Fibroblast of skin of right biceps (primary cell): Measurements from ENCODE around the gene CXXC1.
"Not testable (repeated sequence)": the region's sequence is repeated elsewhere in the genome, so short reads cannot be mapped to it uniquely, and the experiment has no call there.

ENCODE experiments used
- DNase-seq: peaks from one replicate; pipeline ENCODE4 v3.0.0-alpha.2; 2013

CXXC1 gene

DNA sequence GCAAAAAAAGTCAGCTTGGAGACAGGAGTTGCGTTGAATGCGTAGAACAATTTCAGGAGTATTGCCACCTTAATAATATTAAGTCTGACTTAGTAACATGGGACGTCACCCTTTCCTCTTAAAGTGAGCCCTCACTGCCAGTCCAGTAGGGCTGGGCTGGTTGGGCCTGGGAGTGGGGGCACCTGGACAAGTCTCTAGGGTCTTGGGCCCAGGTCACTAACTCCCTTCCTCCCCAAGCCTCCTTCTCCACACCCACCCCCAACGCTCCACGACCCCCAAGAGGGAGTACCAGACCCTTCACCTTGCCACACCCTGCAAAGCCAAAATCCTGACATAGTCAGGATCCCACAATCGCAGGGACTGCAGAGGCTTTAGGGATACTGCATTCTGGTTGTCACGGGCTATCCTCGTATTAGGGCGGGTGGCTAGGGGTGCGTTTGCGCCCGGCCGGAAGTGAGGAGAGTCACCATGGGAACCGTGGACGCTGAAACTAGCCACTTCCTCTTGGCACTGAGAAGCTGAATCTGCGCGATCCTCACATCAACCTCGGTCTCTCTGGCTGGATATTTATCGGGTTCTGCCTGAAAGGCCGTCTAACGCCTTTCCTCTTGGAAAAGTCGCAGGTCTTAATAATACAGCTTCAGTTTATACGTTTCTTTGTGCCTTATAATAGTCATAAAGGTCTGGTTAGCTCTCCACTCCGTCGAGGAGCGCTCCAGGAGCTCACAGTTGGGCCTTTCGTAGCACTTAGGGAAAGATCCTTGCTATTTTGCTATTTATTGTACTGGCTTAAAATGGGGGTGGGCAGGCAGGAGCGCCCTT lies 10.3 kb upstream of the CXXC1 start:
- peak; percentile 71 for DNase-seq

DNA sequence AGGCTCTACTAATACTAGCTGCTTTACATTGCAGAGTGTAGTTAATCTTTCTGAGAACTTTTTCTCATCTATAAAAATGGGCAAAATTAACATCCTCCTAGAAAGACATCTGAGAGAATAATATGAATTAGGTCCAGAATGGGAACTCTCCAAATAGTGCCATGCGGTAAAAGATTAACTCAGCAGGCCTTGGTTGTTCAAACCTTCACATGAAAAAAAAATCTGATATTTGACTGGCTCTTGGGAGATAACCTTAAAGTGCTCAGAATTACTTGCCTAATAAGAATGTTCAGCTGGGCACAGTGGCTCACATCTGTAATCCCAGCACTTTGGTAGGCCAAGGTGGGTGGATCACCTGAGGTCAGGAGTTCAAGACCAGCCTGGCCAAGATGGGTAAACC lies 5.5 kb upstream of the CXXC1 start:
- no peak for DNase-seq

DNA sequence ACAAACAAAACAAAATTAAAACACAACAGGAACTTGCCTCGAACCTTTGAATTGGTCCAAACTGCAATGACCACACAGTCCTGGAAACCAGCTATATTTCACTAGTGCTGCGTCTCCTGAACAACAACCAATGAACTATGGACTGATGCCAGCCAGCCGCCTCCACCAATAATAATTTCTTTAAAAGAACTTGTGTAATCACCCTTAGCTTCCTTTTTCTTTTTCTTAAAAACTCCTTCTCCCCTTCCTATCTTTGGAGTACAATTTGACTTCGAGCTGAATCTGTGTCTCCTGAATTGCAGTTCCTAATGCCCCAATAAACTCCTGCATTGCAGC lies 1.6 kb upstream of the CXXC1 start:
- DNase-seq, result no peak

DNA sequence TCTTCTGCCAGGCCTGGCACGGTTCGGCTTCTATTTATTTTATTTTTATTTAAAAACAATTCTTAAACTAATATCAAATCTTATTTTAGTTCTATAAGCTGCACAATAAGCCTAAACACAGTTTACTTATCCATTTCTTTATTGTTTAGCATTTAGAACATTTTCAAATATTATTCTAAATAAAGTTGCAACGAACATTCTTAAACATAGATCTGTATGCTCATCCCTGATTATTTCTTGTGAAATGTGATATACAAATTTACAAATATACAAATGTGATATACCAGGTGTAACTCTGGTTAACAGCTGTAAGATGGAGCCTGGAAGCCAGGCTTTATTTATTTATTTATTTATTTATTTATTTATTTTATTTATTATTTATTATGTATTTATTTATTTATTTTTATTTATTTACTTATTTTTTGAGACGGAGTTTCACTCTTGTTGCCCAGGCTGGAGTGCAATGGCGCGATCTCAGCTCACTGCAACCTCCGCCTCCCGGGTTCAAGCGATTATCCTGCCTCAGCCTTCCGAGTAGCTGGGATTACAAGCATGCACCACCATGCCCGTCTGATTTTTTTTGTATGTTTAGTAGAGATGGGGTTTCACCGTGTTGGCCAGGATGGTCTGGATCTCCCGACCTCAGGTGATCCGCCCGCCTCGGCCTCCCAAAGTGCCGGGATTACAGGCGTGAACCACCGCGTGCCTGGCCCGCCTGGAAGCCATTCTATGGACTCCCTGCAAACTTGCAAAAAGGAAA lies 1.0 kb upstream of the CXXC1 start:
- DNase-seq, result not testable (repeated sequence)

DNA sequence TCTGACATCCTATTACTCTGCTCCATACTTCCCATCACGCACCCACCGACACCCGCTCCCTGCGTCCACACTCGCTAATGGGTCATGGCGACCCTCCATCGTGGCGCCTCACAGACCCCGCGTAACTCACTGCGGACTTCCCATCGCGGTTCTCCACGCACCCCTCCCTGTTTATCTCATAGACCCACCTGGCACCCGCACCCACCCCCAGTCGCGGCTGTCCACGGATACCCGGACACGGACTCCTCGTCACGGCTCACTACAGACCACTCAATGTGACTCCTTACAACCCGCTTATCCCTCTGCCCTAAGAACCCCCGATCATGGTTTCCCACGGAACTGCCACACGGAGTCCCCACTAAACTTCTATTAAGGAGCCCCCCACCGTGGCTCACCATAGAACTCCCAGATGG lies 458 bp downstream of the CXXC1 start:
- no peak for DNase-seq

DNA sequence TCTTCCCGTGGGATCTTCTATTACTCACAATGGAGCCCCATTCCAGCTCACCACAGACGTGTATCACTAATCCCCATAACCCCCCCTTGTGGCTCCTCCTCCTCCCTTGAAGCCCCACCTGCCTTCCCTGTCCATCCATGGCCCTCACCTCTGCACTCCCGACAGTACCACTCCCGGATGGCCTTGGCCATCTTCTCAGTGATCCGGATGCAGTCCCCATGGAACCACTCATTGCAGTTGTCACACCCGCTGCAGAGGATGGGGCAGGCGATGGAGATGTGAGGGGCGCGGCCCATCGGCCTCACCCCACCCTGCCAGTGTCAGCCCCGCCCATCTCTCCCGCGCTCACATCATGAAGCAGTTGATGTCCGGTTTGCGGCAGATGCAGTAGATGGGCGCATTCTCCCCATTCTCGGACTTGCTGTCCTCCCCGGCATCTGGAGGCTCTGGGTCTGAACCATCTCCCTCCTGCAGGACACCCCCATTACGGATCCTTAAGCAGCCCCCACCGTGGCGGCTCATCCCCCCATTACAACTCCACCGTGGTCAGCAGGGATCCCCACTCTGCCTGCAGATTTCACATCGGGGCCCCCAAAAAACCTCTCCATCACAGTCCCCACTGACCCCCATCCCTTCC lies 983 bp downstream of the CXXC1 start:
- DNase-seq, result peak; percentile 43

DNA sequence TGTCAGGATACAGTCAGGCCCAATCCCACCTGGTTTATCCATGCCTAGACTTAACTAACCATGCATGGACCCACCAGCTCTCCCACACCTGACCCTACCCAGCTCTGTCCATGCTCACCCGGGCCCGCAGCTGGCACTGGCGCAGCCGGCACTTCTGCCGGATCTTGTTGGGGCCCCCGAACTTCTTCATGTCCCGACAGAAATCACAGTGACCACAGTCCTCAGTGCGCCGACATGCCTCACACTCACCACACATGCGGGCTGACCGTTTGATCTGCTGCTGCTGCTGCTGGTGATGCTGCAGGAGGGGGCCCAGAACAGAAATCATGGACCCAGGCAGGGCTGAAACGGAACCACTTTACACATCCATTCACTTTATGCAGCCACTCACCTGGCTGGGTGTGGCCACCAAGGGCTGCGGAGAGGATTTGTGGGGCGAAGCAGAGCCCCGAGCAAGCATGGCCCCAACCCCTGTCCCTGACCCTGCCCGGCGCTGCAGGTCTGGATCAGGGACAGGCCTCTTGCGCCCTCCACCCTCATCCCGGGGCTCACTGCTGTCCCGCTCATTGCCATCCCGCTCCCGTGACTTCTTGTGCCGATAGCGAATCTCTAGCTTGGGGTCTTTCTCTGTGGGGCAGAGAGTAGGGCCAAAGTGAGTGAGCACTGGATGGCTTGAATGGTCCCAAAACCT lies 1.7 kb downstream of the CXXC1 start:
- no peak for DNase-seq

DNA sequence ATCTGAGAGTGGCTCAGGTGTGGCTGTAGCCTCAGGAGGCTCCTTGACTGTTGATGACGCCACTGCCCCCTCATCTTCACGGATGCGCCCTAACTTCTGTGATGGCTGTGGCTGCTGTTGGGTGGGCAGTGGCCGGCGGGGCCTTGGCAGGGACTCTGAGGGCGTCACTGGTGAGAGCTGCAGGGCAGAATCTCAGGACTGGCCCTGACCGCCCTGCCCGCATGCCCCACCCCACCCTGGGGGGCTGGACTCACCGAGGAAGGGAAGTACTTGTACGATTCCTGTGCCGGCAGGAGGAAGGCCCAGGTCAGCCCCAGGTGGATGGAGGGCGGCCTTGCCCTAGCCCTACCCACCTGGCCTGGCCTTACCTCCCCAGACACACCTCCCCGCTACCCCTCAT lies 2.4 kb downstream of the CXXC1 start:
- no peak for DNase-seq

DNA sequence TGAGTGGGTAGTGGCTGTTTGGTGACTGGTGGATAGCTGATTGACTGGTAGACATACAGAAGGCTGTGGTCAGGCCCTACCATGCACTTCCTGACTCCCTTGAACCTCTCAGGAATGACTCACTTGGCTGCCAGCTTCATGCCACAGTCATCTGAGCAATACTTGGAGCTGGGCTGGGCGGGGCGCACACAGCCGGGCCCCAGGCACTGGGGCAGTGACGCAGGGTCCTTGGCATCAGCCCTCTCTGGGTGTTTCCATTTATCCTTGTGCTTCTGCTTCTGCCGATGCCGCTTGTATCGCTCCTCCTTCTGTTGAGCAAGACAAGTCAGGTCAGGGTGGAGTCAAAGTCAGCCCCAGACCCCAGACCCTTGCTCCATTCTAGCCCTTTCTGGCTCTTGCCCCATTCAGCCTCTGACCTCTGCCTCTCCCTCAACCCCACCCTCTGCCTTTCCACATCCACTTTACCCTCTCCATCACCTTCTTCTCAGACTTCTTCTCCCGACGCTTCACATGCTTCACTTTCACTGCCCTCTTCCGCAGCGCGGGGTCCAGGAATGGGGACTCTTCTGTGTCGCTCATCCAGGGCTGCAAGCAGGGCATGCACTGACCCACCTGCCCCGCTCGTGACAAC lies 3.1 kb downstream of the CXXC1 start:
- no peak for DNase-seq

DNA sequence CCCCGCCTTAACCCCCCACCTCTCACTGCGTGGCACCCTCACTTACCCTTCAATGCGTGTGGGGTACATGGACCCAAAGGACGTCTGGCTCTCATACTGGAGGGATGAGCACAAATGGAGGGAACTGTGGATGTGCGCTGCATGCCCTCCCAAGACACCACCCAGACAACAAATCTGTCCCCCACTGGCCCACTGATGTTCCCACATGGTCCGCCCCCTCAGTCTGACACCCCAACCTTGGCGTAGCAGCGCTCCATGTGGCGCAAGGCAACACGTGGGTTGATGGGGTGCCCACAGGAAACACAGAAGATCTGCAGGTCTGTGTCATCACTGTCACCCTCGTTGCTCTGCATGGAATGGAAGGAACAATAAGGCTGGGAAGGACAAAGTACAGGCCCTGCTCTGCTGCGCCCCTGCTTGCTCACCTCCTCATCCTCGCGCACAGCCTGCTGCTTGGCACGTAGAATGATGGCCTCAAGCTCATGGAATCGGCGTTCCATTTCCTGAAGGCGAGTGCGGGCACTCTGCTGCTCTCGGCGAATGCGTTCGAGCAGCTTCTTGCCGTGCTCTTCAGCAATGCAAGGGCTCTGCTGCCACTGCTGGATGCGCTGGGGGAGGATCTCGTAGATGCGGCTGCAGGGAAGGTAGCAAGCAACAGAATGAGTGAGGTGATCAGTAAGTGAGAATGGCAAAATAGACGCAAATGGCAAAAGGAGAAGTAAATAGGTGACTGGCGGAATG lies 3.9 kb downstream of the CXXC1 start:
- DNase-seq, result no peak

DNA sequence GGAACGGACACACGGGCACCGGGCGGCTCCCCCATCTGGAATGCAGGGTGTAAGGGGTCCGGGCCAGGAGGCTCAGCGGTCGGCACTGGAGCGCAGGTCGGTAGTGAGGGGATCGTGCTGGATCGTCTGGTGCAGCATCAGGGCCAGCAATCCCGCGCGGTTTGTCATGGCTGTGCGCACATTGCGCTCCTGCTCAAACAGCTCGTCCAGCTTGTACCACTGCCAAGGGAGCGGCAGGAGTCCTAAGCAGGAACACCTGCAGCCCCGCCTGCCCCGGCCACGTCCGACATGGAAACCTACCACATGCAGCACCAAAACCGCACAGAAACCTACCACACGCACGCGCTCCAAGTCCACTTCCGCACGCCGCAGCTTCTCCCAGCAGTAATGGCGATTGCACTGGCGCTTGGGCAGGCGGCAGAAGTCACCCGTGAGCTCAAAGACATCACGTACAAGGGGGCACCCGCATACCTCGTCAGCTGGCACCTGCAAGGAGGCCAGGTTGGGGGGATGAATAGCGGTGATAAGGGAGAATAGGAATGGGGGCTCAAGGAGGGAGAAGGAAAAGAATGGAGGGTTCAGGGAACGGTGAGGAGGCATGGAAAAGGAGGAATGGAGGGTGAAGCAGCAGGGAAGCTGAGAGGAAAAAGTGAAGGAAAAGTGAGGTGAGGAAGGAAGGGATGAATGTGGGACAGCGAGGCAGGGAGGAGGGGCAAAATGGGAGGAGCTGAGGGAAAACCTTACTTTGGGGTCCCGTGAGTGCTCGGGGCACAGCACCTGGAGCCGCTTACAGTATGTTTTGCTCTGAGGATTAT lies 4.8 kb downstream of the CXXC1 start:
- DNase-seq, result no peak

DNA sequence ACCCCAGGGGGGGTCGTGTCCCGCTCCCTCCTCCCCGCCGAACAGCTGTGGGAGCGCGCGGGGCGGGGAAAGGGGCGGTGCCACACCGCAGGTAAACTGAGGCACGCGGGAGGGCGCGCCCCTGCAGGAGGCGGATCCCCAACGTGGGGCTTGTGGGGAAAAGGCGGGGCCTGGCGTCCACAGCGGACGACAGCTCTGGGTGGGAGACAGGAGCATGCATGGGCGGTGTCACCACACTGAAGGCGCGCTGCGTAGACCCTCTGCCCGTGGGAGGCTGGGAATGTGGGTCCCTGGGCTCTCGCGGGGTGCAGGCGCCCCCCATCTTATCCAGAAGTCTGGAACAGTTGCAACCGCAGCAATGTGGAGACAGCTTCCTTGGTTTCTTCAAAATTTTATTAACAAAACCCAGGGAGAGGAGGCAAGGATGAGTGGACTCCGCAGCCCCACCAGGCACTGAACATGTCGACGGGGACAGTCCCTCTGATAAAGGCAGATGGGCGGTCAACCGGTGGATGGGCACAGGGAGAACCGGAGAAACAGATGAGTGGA lies 5.4 kb downstream of the CXXC1 start:
- no peak for DNase-seq

DNA sequence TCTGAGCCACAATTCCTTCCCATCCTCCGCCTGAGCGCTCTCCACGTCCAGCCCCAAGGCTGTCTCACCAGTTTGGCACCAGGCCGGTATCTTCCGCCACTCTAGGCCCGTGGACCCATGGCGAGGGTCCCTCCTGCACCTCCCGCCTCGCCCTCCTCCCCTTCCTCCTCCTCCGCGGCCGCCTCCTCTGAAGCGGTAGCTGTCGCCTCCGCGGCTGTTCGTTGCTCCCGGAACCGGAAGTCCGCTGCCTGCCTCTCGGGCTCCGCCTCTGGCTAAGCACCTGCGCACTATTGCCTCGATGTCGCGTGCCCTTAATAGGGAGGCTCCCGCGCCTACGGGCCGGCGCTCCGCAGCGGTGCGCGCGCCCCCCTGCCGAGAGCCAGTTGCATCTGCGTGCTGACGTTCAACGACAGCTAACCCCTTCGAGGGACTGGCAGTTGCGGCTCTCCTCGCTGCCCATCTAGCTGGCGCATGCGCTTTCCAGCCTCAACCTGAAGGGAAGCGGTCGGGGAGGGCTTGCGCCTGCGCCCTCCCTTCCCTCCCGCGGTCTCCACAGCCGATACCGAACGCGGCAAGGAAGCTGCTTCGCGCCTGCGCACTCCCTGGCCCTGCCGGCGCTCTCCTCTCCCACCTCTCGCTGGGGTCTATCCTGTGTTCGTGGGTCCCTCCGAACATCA lies 6.1 kb downstream of the CXXC1 start, which contains the start of gene MBD1:
Gene MBD1 (minus strand): TSS at position 229 of the 677 bp plus-strand sequence. CDS start 1,531 bp downstream, outside the sequence.
- peak; percentile 98 for DNase-seq

DNA sequence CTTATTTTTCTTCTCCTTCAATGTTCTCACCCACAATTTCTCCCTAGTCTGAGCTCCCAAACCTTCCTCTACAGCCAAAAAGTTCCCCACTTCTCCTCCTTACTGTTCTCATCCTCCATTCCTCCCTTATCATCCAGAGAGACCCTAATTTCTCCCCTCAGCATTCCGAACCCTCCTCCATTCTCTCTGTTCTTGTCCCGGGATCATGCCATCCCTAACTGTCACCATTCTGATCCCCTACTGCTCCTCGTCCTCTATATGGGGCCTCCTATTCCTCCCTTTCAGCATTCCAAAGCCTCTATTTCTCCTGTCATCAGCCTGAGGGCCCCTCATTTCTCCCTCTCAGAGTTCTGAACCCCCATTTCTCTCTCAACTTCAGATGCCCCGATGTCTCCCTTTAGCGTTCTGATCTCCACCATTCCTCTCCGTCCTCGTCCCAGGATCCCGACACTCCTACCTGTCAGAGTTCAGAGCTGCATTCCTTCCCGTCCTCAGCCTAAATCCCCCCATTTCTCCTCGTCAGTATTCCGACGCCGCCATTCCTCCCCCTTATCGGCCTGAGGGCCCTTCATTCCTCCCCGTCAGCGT lies 6.7 kb downstream of the CXXC1 start:
- DNase-seq, result no peak

DNA sequence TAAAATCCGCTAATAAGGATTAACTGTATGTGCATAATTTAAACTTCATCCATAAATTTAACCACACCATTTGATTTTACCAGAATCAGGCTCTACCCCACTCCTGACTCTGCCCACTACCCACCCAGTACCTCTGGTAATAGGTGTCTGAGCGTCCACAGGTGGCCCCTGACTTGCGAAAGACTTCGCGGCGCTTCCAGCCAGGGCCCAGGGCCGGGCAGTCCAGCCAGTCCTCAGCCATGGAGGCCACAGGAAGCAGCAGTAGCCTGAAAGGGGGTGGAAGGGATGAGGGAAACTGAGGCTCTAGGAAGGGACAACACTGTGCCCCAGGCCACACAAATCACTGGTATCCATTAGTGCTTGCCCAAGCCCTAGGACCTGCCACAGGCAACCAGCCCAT lies 7.7 kb downstream of the CXXC1 start:
- DNase-seq, result no peak

DNA sequence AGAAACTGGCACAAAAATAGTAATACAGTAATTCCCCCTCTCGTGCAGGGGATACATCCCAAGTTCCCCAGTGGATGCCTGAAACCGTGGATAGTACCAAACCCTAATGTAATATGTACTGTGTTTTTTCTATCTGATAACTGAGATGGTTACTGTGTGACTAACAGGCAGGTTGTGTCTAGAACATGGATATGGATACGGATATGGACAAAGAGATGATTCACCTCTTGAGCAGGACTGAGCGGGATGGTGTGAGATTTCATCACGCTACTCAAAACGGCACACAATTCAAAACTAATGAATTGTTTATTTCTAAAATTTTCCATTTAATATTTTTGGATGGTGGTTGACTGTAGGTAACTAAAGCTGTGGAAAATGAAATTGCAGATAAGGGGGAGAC lies 9.6 kb downstream of the CXXC1 start:
- DNase-seq, result peak; percentile 28

DNA sequence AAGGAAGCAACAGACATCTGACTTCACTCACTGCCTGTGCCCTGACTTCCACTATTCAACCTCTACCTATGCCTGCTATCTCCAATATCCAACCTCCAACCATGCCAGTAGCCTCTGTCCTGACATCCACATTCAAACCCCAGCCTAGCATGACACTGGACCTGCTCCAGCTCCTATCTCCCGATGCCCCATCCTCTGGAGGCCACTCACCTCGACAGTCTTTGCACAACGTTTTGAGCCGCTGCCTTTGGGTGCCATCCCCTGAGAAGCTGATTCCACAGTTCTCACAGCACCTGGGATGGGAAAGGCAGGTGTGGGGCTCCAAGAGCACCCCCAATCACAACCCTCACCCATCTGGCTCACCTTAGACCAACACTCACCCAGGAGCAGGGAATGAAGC lies 11.0 kb downstream of the CXXC1 start:
- no peak for DNase-seq

DNA sequence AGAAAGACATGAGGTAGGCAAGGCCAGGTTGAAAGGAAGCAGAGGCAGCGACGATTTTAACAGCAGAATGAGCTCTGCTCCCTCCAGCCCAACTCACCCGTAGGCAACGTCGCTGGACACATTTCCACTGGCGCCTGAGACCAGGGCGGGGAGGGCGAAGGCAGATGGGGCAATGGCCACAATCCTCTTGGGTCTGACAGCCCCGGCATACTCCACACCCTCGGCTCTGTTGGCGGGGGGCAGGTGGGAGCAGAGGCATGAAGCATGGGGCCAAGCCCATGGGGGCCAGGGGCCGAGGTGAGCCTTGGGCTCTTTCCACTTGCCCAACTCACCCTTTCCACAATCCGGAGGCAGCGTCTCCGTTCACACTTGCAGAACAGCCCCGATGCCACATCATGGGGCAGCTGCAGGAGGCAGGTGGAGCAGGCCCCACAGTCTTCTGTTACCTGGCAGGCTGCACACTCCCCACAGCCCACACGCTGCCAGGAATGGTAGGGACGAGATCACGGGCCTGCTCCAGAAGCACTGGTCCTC lies 11.9 kb downstream of the CXXC1 start:
- no peak for DNase-seq

DNA sequence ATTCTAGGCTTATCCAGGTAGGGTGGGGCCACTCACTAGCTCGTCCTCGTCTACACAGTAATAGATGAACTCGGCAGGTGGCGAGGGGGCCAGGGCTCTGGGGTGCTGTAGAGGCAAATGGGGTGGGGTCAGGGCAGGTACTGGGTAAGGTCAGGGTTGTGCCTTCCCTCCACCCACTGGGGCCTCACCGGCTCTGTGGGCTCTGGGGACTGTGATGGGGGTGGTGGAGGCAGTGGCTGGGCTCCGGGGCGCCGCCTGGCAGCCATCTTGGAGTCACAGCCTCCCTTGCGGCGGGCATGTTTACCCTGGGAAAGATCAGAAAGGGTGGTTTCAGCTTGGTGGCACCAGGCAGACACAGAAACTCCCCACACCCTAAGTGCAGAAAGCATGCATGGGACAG lies 12.6 kb downstream of the CXXC1 start:
- no peak for DNase-seq

DNA sequence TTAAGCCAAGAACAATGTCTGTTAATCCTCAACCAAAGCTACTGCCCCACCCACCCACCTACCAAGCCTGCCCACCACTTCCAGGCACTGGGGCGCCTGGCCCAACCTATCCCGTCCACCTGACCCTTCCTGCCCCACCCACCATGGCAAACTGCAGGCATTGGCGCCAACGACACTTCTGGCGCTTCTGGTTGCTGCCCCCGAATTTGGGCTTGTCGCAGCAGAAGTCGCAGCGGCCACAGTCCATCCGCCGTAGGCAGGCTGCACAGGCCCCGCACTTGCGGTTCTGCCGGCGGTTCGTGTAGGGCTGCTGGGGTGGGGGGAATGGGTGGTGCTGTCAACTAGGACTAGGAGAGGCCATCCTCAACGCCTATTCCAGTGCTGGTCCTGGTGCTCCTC lies 13.4 kb downstream of the CXXC1 start:
- no peak for DNase-seq
